Chondrocyte (in vitro differentiated cells): ENCODE results near the gene SIK2. TPM values are rescaled to one million over a fixed set of nuclear protein-coding genes. Genes with fewer than 3 reads are reported as not detected.
"Not testable (repeated sequence)": the region's sequence is repeated elsewhere in the genome, so short reads cannot be mapped to it uniquely, and the experiment has no call there.

ENCODE experiments used
- DNase-seq: peaks from one replicate; pipeline ENCODE4 v3.0.0; 2021; ENCODE audit warnings: mixed read lengths, low spot score
- H3K27ac Mint-ChIP-seq: one replicate; pipeline ENCODE4 v1.8.0; 2021; ENCODE audit warnings: mild to moderate bottlenecking, moderate library complexity, mixed read lengths; ENCODE audit not compliant: unreplicated experiment
- H3K27me3 Mint-ChIP-seq: 2 replicates; pipeline ENCODE4 v1.8.0; 2021; ENCODE audit warnings: low read depth, mixed read lengths
- H3K36me3 Mint-ChIP-seq: 2 replicates; pipeline ENCODE4 v1.8.0; 2021; ENCODE audit warnings: low read depth, mixed read lengths
- H3K4me1 Mint-ChIP-seq: 2 replicates; pipeline ENCODE4 v1.8.0; 2021; ENCODE audit warnings: low read depth, mild to moderate bottlenecking, mixed read lengths
- H3K4me3 Mint-ChIP-seq: one replicate; pipeline ENCODE4 v1.8.0; 2021; ENCODE audit warnings: mild to moderate bottlenecking, moderate library complexity, mixed read lengths; ENCODE audit not compliant: unreplicated experiment
- H3K9me3 Mint-ChIP-seq: 2 replicates; pipeline ENCODE4 v1.8.0; 2021; ENCODE audit warnings: low read depth, mixed read lengths
- total RNA-seq: library from RNA; stranded (reverse); gene quantifications from 3 replicates; pipeline ENCODE4 v1.2.1, GENCODE V29; 2021
- TF ChIP-seq, protein P1 (sequence below): fragments of 200-600 bp; sonication (generic); IDR thresholded peaks from 2 replicates; pipeline ENCODE4 v1.5.0; 2021; ENCODE audit warnings: antibody characterized with exemption, mild to moderate bottlenecking, moderate library complexity

The SIK2 gene
- total RNA-seq, 1 donor from 2014 or later, result 16.2 TPM

DNA sequence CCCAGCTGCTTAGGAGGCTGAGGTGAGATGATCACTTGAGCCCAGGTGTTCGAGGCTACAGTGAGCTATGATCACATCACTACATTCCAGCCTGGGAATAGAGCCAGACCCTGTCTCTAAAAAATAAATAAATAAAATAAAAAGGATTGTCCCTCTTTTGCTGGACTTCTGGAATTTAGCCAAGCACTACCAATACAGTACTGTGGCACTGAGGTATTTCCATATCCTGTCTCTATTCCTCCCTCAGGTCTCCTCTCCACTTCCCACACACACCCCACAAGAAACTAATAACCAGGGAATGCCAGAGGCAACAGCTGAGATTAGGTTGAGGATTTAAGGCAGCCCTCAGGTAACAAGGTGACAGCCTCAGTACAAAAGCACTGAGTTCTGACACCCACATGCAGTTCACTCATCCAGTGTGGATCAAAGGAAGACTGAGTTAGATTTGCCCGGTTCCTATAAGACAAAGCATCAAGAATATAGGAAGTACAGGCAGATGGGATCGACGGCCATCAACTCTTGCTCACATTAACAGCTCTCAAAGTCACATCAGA, 168.4 kb downstream of the SIK2 start:
- Mint-ChIP-seq H3K27me3 (no peaks in the 10 kb centered on the region), H3K27ac (no peak overlapping the region)
- TF ChIP-seq, protein P1, sequence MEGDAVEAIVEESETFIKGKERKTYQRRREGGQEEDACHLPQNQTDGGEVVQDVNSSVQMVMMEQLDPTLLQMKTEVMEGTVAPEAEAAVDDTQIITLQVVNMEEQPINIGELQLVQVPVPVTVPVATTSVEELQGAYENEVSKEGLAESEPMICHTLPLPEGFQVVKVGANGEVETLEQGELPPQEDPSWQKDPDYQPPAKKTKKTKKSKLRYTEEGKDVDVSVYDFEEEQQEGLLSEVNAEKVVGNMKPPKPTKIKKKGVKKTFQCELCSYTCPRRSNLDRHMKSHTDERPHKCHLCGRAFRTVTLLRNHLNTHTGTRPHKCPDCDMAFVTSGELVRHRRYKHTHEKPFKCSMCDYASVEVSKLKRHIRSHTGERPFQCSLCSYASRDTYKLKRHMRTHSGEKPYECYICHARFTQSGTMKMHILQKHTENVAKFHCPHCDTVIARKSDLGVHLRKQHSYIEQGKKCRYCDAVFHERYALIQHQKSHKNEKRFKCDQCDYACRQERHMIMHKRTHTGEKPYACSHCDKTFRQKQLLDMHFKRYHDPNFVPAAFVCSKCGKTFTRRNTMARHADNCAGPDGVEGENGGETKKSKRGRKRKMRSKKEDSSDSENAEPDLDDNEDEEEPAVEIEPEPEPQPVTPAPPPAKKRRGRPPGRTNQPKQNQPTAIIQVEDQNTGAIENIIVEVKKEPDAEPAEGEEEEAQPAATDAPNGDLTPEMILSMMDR, result no peak

DNA sequence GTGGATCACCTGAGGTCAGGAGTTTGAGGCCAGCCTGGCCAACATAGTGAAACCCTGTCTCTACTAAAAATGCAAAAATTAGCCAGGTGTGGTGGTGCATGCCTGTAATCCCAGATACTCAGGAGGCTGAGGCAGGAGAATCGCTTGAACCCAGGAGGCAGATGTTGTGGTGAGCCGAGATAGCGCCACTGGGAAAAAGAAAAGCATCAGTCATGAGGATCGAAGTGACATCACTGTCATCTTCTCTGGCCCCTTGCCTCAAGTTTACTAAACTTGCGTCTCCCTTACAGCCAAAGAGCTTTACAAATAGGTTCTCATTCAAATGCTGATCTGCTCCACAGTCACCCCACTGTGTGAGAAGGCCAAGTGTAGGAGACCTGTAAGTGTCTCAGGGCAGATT, 169.0 kb downstream of the SIK2 start:
- not testable (repeated sequence) for H3K27me3 Mint-ChIP-seq, H3K4me3 Mint-ChIP-seq, DNase-seq, H3K36me3 Mint-ChIP-seq, H3K9me3 Mint-ChIP-seq, H3K27ac Mint-ChIP-seq
- peaks cover 27% of the 10 kb centered on the region for H3K4me1 Mint-ChIP-seq

More for the DNA sequence above, 168.4 kb downstream of the SIK2 start:
- Mint-ChIP-seq H3K36me3 (no peaks in the 10 kb centered on the region), H3K4me1 (peaks cover 25% of the 10 kb centered on the region), H3K9me3 (no peaks in the 10 kb centered on the region), H3K4me3 (no peak overlapping the region)
- DNase-seq, result no peak

DNA sequence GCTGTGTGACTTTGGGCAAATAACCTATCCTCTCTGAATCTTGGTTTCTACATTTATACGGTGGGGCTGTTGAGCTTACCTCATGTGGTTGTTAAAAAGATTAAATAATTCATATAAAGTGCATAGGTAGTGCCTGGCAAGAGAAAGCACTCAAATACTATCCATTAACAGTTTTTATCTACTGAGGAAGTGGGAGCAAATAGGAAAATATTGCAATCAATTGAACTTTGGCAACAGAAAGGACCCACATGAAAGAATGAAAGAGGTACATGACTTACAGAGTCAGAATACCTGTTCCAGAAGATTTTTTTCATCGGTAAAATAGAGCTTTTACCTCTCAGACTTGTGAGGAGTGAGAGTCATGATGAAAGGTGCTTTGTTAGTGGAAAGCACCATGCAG, 170.3 kb downstream of the SIK2 start:
- Mint-ChIP-seq H3K9me3 (no peaks in the 10 kb centered on the region), H3K4me3 (no peak overlapping the region), H3K27ac (no peak overlapping the region), H3K36me3 (no peaks in the 10 kb centered on the region), H3K27me3 (no peaks in the 10 kb centered on the region), H3K4me1 (peaks cover 23% of the 10 kb centered on the region)
- TF ChIP-seq, protein P1, result no peak
- DNase-seq, result no peak

DNA sequence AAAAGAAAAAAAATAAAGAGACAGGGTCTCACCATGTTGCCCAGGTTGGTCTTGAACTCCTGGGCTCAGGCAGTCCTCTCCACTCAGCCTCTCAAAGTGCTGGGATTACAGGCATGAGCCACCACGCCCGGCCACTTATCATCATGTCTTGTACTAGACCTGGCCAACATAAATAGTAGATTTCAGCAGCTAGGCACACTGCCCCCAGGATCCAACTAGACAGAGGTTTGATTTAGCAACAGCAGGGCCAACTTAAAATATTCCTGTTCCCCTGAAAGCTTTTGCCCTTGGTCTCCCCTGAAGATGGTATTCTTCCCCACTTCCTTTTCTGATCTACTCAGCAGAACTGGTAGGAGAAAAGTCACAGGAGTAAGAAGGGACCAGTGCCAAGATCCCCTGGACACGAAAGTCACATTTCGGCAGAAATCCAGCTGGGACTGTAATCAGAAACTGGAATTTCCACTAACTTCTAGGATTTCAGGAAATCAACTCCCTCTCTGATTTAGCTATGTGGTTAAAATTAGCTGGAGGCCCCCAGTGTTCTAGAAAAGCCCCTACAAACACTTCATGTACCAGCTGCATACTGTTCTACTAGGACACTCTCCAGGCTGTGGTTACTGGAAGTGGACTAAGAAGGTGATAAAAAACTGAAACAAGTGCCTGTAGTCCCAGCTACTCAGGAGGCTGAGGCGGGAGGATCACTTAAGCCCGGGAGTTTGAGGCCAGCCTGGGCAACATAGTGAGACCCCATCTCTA, 172.9 kb downstream of the SIK2 start:
- H3K4me1 Mint-ChIP-seq, result peaks cover 28% of the 10 kb centered on the region
- TF ChIP-seq, protein P1, result no peak
- H3K36me3 Mint-ChIP-seq, result no peaks in the 10 kb centered on the region
- no peaks in the 10 kb centered on the region for H3K9me3 Mint-ChIP-seq
- H3K27me3 Mint-ChIP-seq, result no peaks in the 10 kb centered on the region
- peak overlapping the region; percentile 90 for H3K27ac Mint-ChIP-seq
- no peak for DNase-seq
- no peak overlapping the region for H3K4me3 Mint-ChIP-seq

DNA sequence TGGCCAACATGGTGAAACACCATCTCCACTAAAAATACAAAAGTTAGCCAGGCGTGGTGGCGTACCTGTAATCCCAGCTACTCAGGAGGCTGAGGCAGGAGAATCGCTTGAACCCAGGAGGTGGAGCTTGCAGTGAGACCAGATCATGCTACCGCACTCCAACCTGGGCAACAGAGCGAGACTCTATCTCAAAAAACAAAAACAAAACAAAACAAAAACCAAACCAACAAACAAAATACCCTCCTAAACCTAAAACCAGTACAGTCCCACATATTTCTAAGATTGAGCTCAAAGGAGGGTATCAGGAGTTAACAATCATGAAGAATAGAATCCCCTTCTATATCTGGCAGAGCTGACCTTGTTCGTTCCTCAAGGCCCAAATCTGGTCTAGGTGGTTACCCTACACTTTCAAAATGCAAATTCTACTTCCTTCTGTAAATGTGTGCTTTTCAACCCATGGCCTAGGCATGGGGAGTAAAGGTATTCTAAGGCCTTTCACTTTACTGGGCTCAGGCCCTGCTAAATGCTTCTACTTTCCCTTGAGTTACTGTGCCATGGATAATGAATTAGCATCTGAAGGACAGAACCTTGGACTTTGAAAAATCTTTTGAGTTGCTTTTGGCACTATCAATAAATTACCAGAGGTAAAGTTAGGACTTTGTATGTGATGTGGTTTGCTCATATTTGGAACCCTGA, 174.3 kb downstream of the SIK2 start:
- H3K9me3 Mint-ChIP-seq, result no peaks in the 10 kb centered on the region
- no peaks in the 10 kb centered on the region for H3K36me3 Mint-ChIP-seq
- no peak overlapping the region for H3K27ac Mint-ChIP-seq
- no peak overlapping the region for H3K4me3 Mint-ChIP-seq
- no peak for DNase-seq
- TF ChIP-seq, protein P1, result no peak
- peaks cover 28% of the 10 kb centered on the region for H3K4me1 Mint-ChIP-seq
- H3K27me3 Mint-ChIP-seq, result no peaks in the 10 kb centered on the region
